Breast epithelium (tissue), 4 donors: ENCODE results near the gene SLC39A1. TPM values are rescaled to one million over a fixed set of nuclear protein-coding genes. Genes with fewer than 3 reads are reported as not detected.

Source experiments
- DNase-seq, 2 donors: peaks; one replicate each; pipeline ENCODE4 v3.0.0-alpha.2; 2019; ENCODE audit warnings: low spot score in 2 of 2
- H3K27ac ChIP-seq, 2 donors: fragments of 200-600 bp; sonication (generic) in 1 of 2; one replicate each; pipeline ENCODE4 v1.5.1; 2016 to 2019; ENCODE audit warnings: mild to moderate bottlenecking in 1 of 2
- H3K27me3 ChIP-seq, 2 donors: fragments of 200-600 bp; sonication (generic) in 1 of 2; one replicate each; pipeline versions ENCODE4 v1.5.1 to v1.6.0; 2017 to 2019; ENCODE audit warnings: control low read depth in 1 of 2, mild to moderate bottlenecking in 1 of 2
- H3K36me3 ChIP-seq: fragments of 200-600 bp; one replicate; pipeline ENCODE4 v1.5.1; 2019
- H3K4me1 ChIP-seq, 2 donors: fragments of 200-600 bp; sonication (generic); one replicate each; pipeline ENCODE4 v1.5.1; 2016 to 2019; ENCODE audit warnings: control low read depth in 1 of 2
- H3K4me3 ChIP-seq, 3 donors: fragments of 200-600 bp; sonication (generic); 1 replicate in 2 of 3; 2 replicates in 1 of 3; pipeline ENCODE4 v1.5.1; 2016 to 2019; ENCODE audit warnings: mild to moderate bottlenecking in 3 of 3, moderate library complexity in 2 of 3
- H3K9me3 ChIP-seq, 2 donors: fragments of 200-600 bp; sonication (generic) in 1 of 2; one replicate each; pipeline ENCODE4 v1.5.1; 2016 to 2019; ENCODE audit warnings: control low read depth in 1 of 2
- POLR2A ChIP-seq: fragments of 450-650 bp; IDR thresholded peaks from one replicate; pipeline ENCODE4 v1.6.1; 2016; ENCODE audit warnings: antibody characterized with exemption, mild to moderate bottlenecking, moderate library complexity
- POLR2AphosphoS5 ChIP-seq, 3 donors: sonication (generic); formaldehyde crosslinking; IDR thresholded peaks; one replicate each; pipeline ENCODE4 v1.6.1; 2017; ENCODE audit warnings: antibody characterized with exemption in 3 of 3
- intact Hi-C: fragments of 100-400 bp; cut with DNase I; formaldehyde crosslinking; loops from one replicate; pipeline ENCODE4 v1.15.1; 2023; ENCODE audit warnings: low total_unique reads
- total RNA-seq, 3 donors: library from RNA; depleted of rRNA; stranded (reverse); fragments of >200 nt; gene quantifications; one replicate each; pipeline ENCODE4 v1.1.0, GENCODE V29; 2016
- TF ChIP-seq, protein P1 (sequence below), 3 donors: fragments of 450-650 bp; IDR thresholded peaks; one replicate each; pipeline ENCODE4 v1.5.1; 2016 to 2017; ENCODE audit warnings: antibody characterized with exemption in 3 of 3, mild to moderate bottlenecking in 3 of 3, moderate library complexity in 3 of 3

The SLC39A1 gene
- total RNA-seq, 3 donors from 2014 or later, result 102 to 119 (median 111) TPM

DNA sequence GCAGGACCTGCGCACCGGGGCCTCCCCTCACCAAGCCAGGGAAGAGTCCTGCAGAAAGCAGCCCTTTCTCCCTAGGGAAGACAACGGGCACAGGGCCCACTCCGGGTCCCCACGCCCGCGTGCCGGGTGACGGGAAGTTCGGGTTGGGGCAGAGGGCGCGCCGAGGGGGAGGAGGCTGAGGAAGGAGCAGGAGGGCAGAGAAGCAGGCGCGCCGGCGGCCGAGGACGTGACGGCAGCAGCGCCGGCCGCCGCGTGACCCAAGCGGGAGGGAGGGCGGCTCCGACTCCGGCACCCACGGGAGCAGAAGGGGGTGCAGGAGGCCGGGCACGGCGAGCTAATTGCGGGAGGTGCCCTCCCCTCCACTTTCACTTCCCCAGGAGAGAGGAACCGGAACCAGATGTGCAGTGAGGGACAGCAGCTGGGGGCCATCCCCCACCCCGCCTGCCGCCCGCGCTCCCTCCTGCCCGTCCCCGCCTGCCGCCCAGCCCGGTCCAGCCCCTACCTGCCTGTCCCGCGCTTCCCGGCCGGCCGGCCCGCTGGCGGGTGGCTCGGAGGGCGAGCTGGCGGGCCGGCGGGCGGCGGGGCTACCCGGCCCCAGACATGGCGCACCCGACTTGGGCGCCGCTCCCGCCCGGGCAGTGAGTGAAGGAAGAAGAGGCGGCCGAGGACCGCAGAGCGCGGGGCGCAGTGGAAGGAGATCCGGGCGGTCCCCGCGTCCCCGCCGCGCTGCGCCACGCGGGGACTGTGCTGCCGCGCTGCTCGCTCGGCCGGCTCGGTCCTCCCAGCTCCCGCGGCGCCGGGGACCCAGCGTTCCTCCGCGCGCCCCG lies 17.3 kb downstream of the SLC39A1 start:
- H3K4me1 ChIP-seq, result no peaks in the 10 kb centered on the region
- peak overlapping the region; percentile 95 to 98 for H3K27ac ChIP-seq
- peak; percentile 52 to 82 (median 78) for TF ChIP-seq POLR2AphosphoS5 (IDR thresholded peaks at IDR 0.05)
- TF ChIP-seq, protein P1, sequence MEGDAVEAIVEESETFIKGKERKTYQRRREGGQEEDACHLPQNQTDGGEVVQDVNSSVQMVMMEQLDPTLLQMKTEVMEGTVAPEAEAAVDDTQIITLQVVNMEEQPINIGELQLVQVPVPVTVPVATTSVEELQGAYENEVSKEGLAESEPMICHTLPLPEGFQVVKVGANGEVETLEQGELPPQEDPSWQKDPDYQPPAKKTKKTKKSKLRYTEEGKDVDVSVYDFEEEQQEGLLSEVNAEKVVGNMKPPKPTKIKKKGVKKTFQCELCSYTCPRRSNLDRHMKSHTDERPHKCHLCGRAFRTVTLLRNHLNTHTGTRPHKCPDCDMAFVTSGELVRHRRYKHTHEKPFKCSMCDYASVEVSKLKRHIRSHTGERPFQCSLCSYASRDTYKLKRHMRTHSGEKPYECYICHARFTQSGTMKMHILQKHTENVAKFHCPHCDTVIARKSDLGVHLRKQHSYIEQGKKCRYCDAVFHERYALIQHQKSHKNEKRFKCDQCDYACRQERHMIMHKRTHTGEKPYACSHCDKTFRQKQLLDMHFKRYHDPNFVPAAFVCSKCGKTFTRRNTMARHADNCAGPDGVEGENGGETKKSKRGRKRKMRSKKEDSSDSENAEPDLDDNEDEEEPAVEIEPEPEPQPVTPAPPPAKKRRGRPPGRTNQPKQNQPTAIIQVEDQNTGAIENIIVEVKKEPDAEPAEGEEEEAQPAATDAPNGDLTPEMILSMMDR (IDR thresholded peaks at IDR 0.05), result no peak
- no peaks in the 10 kb centered on the region for H3K36me3 ChIP-seq
- no peaks in the 10 kb centered on the region for H3K9me3 ChIP-seq
- H3K27me3 ChIP-seq, result no peaks in the 10 kb centered on the region
- H3K4me3 ChIP-seq, result peak overlapping the region; percentile 92 to 95 (median 94)
- DNase-seq, result peak; percentile 71 to 76
- intact Hi-C loops, result no loop called here

DNA sequence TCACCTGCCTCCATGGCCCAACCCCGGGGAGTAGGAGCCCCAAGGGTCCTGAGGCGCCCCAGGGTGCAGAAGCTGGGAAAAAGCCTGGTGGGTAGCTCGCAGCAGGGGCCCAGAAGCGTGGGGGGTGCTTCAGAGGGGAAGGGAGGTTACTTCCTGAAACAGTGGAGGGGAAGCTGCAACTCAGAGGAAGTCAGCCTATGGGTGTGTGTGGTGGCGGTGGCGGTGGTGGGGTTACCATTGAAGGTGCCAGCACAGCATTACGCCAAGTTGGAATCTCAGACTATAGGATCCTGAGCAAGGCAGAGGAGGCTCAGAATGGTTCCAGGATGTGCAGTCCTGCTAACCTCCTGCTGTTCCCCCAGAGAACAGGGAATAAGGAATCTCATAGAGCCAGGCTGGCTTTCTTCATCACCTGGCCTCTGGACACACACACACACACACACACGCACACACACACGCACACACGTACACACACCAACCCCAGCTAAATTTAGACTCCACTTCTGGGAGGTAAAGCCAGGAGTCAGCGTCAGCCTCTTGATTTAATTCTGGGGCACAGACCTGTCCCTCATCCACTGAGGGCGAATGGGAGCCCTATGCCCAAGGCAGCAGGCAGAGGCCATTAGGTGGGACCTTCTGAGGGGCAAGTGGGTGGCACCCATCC lies 18.1 kb downstream of the SLC39A1 start:
- H3K36me3 ChIP-seq, result no peaks in the 10 kb centered on the region
- no peaks in the 10 kb centered on the region for H3K9me3 ChIP-seq
- no peaks in the 10 kb centered on the region for H3K27me3 ChIP-seq
- DNase-seq, result no peak
- H3K4me3 ChIP-seq, result peak overlapping the region; percentile 92 to 95 (median 94)
- intact Hi-C loops, result no loop called here
- H3K27ac ChIP-seq, result peak overlapping the region; percentile 95 to 98
- TF ChIP-seq, protein P1 (IDR thresholded peaks at IDR 0.05), result no peak
- TF ChIP-seq POLR2A (no peak), POLR2AphosphoS5 (IDR thresholded peaks at IDR 0.05) (no peak)
- H3K4me1 ChIP-seq, result no peaks in the 10 kb centered on the region

DNA sequence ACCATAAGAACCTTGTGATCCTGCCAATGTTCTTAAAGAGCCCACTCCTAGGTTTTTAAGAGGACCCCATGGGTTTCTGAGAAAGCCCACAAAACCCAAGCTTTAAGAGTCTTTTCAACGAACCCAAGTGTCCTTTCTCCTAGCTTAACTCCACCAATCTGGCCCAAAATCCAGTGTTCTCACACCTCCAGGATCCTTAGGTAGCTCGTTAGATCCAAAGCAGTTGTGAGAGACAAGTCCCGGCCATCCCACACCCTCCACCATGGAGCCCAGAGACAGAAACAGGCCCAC lies 18.6 kb downstream of the SLC39A1 start:
- Histone ChIP-seq H3K27me3 (no peaks in the 10 kb centered on the region), H3K4me3 (peak overlapping the region; percentile 92 to 95 (median 94)), H3K9me3 (no peaks in the 10 kb centered on the region), H3K27ac (peak overlapping the region; percentile 95 to 98), H3K4me1 (no peaks in the 10 kb centered on the region), H3K36me3 (no peaks in the 10 kb centered on the region)
- intact Hi-C loops, result no loop called here
- TF ChIP-seq POLR2A, result no peak
- TF ChIP-seq, protein P1 (IDR thresholded peaks at IDR 0.05), result no peak
- TF ChIP-seq POLR2AphosphoS5 (IDR thresholded peaks at IDR 0.05), result no peak
- no peak for DNase-seq

DNA sequence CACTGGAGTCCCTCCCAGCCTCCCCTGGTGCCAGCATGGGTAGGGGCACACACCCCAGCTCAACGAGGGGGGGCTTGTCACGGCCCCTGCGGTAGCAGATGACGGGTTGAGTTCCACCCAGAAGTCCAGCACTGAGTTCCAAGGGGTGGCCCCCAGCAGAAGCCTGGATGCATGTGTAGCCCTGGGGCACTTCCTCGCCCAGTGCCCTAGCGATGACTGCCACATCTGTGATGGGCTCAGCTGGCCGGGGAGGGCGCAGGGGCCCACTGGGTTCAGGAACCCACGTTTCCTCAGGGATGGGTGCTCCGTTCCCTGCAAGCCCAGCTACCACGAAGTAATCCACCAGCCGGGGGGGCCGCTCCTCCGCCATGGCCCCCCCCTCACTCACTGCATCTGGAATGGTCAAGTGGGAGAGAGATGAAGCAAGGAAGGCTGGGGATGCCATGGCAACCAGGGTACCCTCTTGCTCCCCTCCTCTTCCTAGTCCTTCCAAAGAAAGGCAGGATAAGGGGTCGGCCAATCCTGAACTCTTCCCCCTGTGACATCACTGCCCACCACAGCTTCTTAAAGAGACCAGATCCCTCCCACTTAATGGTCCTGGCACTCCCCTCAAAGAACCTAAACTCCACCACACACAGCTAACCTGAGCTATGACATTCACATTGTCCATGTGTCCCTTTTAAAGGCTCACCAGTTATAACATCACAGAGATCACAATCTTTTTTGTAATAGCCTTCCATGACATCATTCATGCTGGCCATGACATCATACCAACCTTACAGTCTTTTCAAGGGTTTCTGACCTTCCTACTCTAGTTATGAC lies 19.1 kb downstream of the SLC39A1 start:
- peak overlapping the region; percentile 92 to 95 (median 94) for H3K4me3 ChIP-seq
- H3K27me3 ChIP-seq, result no peaks in the 10 kb centered on the region

More for the DNA sequence above, 19.1 kb downstream of the SLC39A1 start:
- H3K36me3 ChIP-seq, result no peaks in the 10 kb centered on the region
- TF ChIP-seq, protein P1 (IDR thresholded peaks at IDR 0.05), result no peak
- no peak for TF ChIP-seq POLR2AphosphoS5 (IDR thresholded peaks at IDR 0.05)
- no peak for TF ChIP-seq POLR2A
- DNase-seq, result no peak
- no peaks in the 10 kb centered on the region for H3K4me1 ChIP-seq
- H3K27ac ChIP-seq, result peak overlapping the region; percentile 95 to 98
- H3K9me3 ChIP-seq, result no peaks in the 10 kb centered on the region
- intact Hi-C loops, result no loop called here
